Islet of Langerhans (tissue), 1 donor: ENCODE measurements around the gene ZNF76.

Experiments used
- FAIRE-seq: peaks from one replicate; lab custom pipeline; 2011; peaks lifted over from hg19 to GRCh38; lab: Jason Lieb, UNC

Gene ZNF76

GRCh38 chr6:35237476-35237875 is 22.1 kb upstream of the ZNF76 start:
- no peak for FAIRE-seq

- no peak for FAIRE-seq
Observed at GRCh38 chr6:35238843-35239289, 20.7 kb upstream of the ZNF76 start.

GRCh38 chr6:35239581-35239980 is 20.0 kb upstream of the ZNF76 start:
- no peak for FAIRE-seq

- no peak for FAIRE-seq
Observed at GRCh38 chr6:35240838-35241801, 18.4 kb upstream of the ZNF76 start.

GRCh38 chr6:35242486-35242885 is 17.0 kb upstream of the ZNF76 start:
- no peak for FAIRE-seq

- FAIRE-seq = no peak
Observed at GRCh38 chr6:35242906-35243305, 16.6 kb upstream of the ZNF76 start.

- FAIRE-seq = no peak
Observed at GRCh38 chr6:35243386-35243958, 16.1 kb upstream of the ZNF76 start.

- no peak for FAIRE-seq
Observed at GRCh38 chr6:35244551-35244950, 15.0 kb upstream of the ZNF76 start.

- FAIRE-seq = no peak
Observed at GRCh38 chr6:35247642-35248231, 11.8 kb upstream of the ZNF76 start.

GRCh38 chr6:35248300-35248699 is 11.2 kb upstream of the ZNF76 start:
- no peak for FAIRE-seq

- FAIRE-seq = no peak
Observed at GRCh38 chr6:35248965-35249364, 10.6 kb upstream of the ZNF76 start.

- FAIRE-seq = no peak
Observed at GRCh38 chr6:35251949-35252348, 7.6 kb upstream of the ZNF76 start.

GRCh38 chr6:35253249-35253648 is 6.3 kb upstream of the ZNF76 start:
- no peak for FAIRE-seq

- no peak for FAIRE-seq
Observed at GRCh38 chr6:35258336-35258735, 1.2 kb upstream of the ZNF76 start.

- no peak for FAIRE-seq
Observed at GRCh38 chr6:35258858-35259193, 709 bp upstream of the ZNF76 start.

GRCh38 chr6:35259948-35260590 is 534 bp downstream of the ZNF76 start:
- no peak for FAIRE-seq

GRCh38 chr6:35260591-35261570 is 1.3 kb downstream of the ZNF76 start:
- no peak for FAIRE-seq

- FAIRE-seq = no peak
Observed at GRCh38 chr6:35262596-35262995, 3.1 kb downstream of the ZNF76 start.

GRCh38 chr6:35264550-35265274 is 5.2 kb downstream of the ZNF76 start:
- no peak for FAIRE-seq

GRCh38 chr6:35265523-35265922 is 6.0 kb downstream of the ZNF76 start:
- FAIRE-seq = no peak

GRCh38 chr6:35267446-35267845 is 7.9 kb downstream of the ZNF76 start:
- no peak for FAIRE-seq
